Mesenchymal stem cell (in vitro differentiated cells and primary cell): ENCODE measurements around the gene PHF8.
A peak's percentile ranks its signal among the peaks of the same experiment; 100 is the strongest.

ENCODE experiments used
- DNase-seq: peaks from one replicate; pipeline ENCODE4 v3.0.0-alpha.2; 2013
- H2AFZ ChIP-seq: one replicate; pipeline ENCODE4 v1.6.1; 2013; ENCODE audit warnings: low read depth, mild to moderate bottlenecking, control low read depth, inconsistent platforms, low read length, moderate library complexity
- H2AK5ac ChIP-seq: 2 replicates; pipeline ENCODE4 v1.6.1; 2013; ENCODE audit warnings: low read length, moderate library complexity, mild to moderate bottlenecking, inconsistent platforms; ENCODE audit not compliant: severe bottlenecking
- H2BK120ac ChIP-seq: one replicate; pipeline ENCODE4 v1.6.1; 2013; ENCODE audit warnings: low read depth, mild to moderate bottlenecking, inconsistent platforms, low read length, moderate library complexity
- H2BK12ac ChIP-seq, 2 experiments: one replicate each; pipeline ENCODE4 v1.6.1; 2013; ENCODE audit warnings: inconsistent platforms in 2 of 2, low read length in 2 of 2, mild to moderate bottlenecking in 2 of 2, moderate library complexity in 2 of 2, control low read depth in 1 of 2
- H2BK15ac ChIP-seq: one replicate; pipeline ENCODE4 v1.6.1; 2013; ENCODE audit warnings: mild to moderate bottlenecking, low read depth, inconsistent platforms; ENCODE audit not compliant: poor library complexity, severe bottlenecking
- H2BK5ac ChIP-seq: 2 replicates; pipeline ENCODE4 v1.6.1; 2013; ENCODE audit warnings: low read depth, mild to moderate bottlenecking, low read length, control low read depth, inconsistent platforms; ENCODE audit not compliant: poor library complexity, severe bottlenecking
- H3K14ac ChIP-seq, 2 experiments: one replicate each; pipeline ENCODE4 v1.6.1; 2013; ENCODE audit warnings: inconsistent platforms in 2 of 2, low read length in 2 of 2, control low read depth in 1 of 2, mild to moderate bottlenecking in 1 of 2, moderate library complexity in 1 of 2
- H3K18ac ChIP-seq, 2 experiments: one replicate each; pipeline ENCODE4 v1.6.1; 2013; ENCODE audit warnings: inconsistent platforms in 2 of 2, low read length in 2 of 2, control low read depth in 1 of 2, low read depth in 1 of 2, mild to moderate bottlenecking in 1 of 2
- H3K23ac ChIP-seq, 2 experiments: one replicate each; pipeline ENCODE4 v1.6.1; 2013; ENCODE audit warnings: inconsistent platforms in 2 of 2, low read length in 2 of 2, mild to moderate bottlenecking in 2 of 2, moderate library complexity in 2 of 2, control low read depth in 1 of 2
- H3K27ac ChIP-seq: 2 replicates; pipeline ENCODE4 v1.5.1; 2013; ENCODE audit warnings: mild to moderate bottlenecking, moderate library complexity, low read length, control low read depth, inconsistent platforms; ENCODE audit not compliant: poor library complexity, severe bottlenecking
- H3K27me3 ChIP-seq, 2 experiments: 2 replicates each; pipeline versions ENCODE4 v1.6.1 to v1.7.0; 2013; ENCODE audit warnings: low read length in 2 of 2, mild to moderate bottlenecking in 2 of 2, moderate library complexity in 2 of 2, control low read depth in 1 of 2, inconsistent platforms in 1 of 2; ENCODE audit not compliant: control insufficient read depth in 1 of 2, insufficient read depth in 1 of 2
- H3K36me3 ChIP-seq, 2 experiments: 2 replicates each; pipeline versions ENCODE4 v1.6.1 to v1.7.0; 2013; ENCODE audit warnings: low read length in 2 of 2, control low read depth in 1 of 2, inconsistent platforms in 1 of 2, low read depth in 1 of 2, mild to moderate bottlenecking in 1 of 2; ENCODE audit not compliant: insufficient read depth in 2 of 2, control insufficient read depth in 1 of 2
- H3K4ac ChIP-seq, 2 experiments: one replicate each; pipeline ENCODE4 v1.6.1; 2013; ENCODE audit warnings: inconsistent platforms in 2 of 2, low read length in 2 of 2, mild to moderate bottlenecking in 2 of 2, moderate library complexity in 2 of 2, control low read depth in 1 of 2, low read depth in 1 of 2
- H3K4me1 ChIP-seq: 2 replicates; pipeline ENCODE4 v1.6.1; 2013; ENCODE audit warnings: low read depth, low read length, control low read depth; ENCODE audit not compliant: control insufficient read depth, insufficient read depth
- H3K4me2 ChIP-seq: 2 replicates; pipeline ENCODE4 v1.6.1; 2013; ENCODE audit warnings: low read length, mild to moderate bottlenecking, inconsistent platforms; ENCODE audit not compliant: poor library complexity, severe bottlenecking
- H3K4me3 ChIP-seq, 2 experiments: 2 replicates each; pipeline versions ENCODE4 v1.5.1 to v1.7.0; 2013; ENCODE audit warnings: low read length in 2 of 2, mild to moderate bottlenecking in 2 of 2, control low read depth in 1 of 2, low read depth in 1 of 2; ENCODE audit not compliant: insufficient read depth in 1 of 2
- H3K79me1 ChIP-seq: replicated peaks from 2 replicates; pipeline ENCODE4 v1.6.1; 2013; ENCODE audit warnings: mild to moderate bottlenecking, control low read depth, low read length, inconsistent platforms; ENCODE audit not compliant: poor library complexity, severe bottlenecking
- H3K9ac ChIP-seq: 2 replicates; pipeline ENCODE4 v1.7.0; 2013; ENCODE audit warnings: mild to moderate bottlenecking, low read length, moderate library complexity
- H3K9me3 ChIP-seq: 2 replicates; pipeline ENCODE4 v1.7.0; 2013; ENCODE audit warnings: mild to moderate bottlenecking, low read length; ENCODE audit not compliant: control insufficient read depth
- H4K8ac ChIP-seq: one replicate; pipeline ENCODE4 v1.6.1; 2013; ENCODE audit warnings: inconsistent platforms, mild to moderate bottlenecking, low read length, moderate library complexity
- H4K91ac ChIP-seq: one replicate; pipeline ENCODE4 v1.6.1; 2013; ENCODE audit warnings: mild to moderate bottlenecking, low read length, inconsistent platforms
- WGBS: methylation state at CpG from one replicate; pipeline ENCODE4 v1.1.7; 2013; ENCODE audit warnings: mixed read lengths; 5-methylcytosine and 5-hydroxymethylcytosine counted together

PHF8 gene

DNA sequence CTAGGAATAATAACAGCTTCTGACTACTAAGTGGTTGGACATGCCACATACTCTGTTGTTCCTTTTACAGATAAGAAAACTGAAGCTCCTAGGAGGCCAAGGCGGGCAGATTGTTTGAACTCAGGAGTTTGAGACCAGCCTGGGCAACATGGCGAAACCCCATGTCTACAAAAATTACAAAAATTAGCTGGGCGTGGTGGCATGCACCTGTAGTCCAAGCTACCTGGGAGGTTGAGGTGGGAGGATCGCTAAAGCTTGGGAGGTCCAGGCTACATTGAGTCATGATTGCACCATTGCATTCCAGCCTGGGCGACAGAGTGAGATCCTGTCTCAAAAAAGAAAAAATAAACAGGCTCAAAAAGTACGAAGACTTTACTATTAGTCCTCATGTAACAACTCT is 30.6 kb upstream of the PHF8 start:
- H3K4me3 ChIP-seq = no peak overlapping the region
- no peak for DNase-seq
- H4K8ac ChIP-seq = no peak overlapping the region
- peaks cover 0 to 25% of the 10 kb centered on the region in 2 experiments for H3K36me3 ChIP-seq
- H3K27me3 ChIP-seq = no peaks in the 10 kb centered on the region
- 100% methylated on average over 3 of the region's 6 CpGs for WGBS
- no peak overlapping the region for H2AFZ ChIP-seq
- H3K14ac ChIP-seq = no peak overlapping the region
- no peak overlapping the region for H3K4me2 ChIP-seq
- H3K9me3 ChIP-seq = no peaks in the 10 kb centered on the region
- H3K18ac ChIP-seq = no peak overlapping the region
- no peak overlapping the region for H2BK15ac ChIP-seq
- no peak overlapping the region for H2BK120ac ChIP-seq
- no peak overlapping the region for H3K4ac ChIP-seq
- H3K4me1 ChIP-seq = no peaks in the 10 kb centered on the region
- H2BK12ac ChIP-seq = no peak overlapping the region
- no peak overlapping the region for H2BK5ac ChIP-seq
- H2AK5ac ChIP-seq = no peak overlapping the region
- H3K27ac ChIP-seq = no peak overlapping the region
- H3K23ac ChIP-seq = no peak overlapping the region
- no peak overlapping the region for H4K91ac ChIP-seq
- H3K79me1 ChIP-seq = no peaks in the 10 kb centered on the region
- H3K9ac ChIP-seq = no peak overlapping the region

DNA sequence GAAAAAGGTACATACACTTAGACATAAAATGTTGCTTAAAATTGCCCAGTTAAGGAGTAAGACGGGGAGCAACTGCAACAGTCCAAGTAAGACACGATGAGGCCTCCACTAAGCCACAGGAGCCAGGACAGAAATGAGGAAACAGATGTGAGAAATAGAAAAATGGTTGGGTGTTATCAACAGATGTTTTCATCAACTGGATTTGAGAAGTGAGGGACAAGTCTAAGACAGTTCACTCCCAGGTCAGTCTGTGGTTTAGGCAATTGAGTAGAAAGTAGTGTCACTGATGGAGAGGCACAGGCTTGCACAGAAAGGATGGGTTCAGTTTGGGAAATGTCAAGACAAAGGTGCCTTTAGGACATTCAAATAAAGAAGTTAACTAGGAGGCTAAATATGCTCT is 23.5 kb upstream of the PHF8 start:
- no peak overlapping the region for H3K4ac ChIP-seq
- H3K27me3 ChIP-seq = peaks cover 0 to 5% of the 10 kb centered on the region in 2 experiments

DNA sequence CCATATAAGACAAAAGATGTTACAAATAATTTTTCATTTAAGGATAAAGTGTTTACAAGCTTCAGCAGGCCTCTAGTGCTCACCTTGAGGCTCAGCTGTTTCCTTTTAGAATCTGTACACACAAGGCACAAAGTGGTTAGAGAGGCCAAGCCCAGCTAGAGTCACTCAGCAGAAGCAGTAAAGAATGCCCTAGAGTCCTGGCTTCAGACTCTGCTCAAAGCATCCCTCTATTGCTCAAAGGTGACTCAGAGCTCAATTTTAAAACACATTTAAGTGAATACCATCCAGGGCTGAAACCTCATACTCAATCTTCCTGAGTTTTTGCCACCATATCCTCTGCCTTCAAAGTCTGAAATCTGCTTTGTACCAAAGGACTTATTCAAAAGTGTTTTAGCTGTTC is 22.6 kb upstream of the PHF8 start:
- no peak overlapping the region for H3K14ac ChIP-seq
- H2AK5ac ChIP-seq = no peak overlapping the region
- H3K36me3 ChIP-seq = peaks cover 0 to 8% of the 10 kb centered on the region in 2 experiments
- H2BK15ac ChIP-seq = no peak overlapping the region
- no peak overlapping the region for H2BK120ac ChIP-seq
- H3K79me1 ChIP-seq = no peaks in the 10 kb centered on the region
- no peak overlapping the region for H3K4me2 ChIP-seq
- H2BK12ac ChIP-seq = no peak overlapping the region
- H3K18ac ChIP-seq = no peak overlapping the region
- H3K27ac ChIP-seq = no peak overlapping the region
- H3K4me3 ChIP-seq = no peak overlapping the region
- no peak overlapping the region for H3K4ac ChIP-seq
- no peak overlapping the region for H4K91ac ChIP-seq
- no peak overlapping the region for H2BK5ac ChIP-seq
- H3K9me3 ChIP-seq = no peaks in the 10 kb centered on the region
- H3K23ac ChIP-seq = no peak overlapping the region
- DNase-seq = peak; percentile 2
- H2AFZ ChIP-seq = no peak overlapping the region
- no peaks in the 10 kb centered on the region for H3K4me1 ChIP-seq
- H4K8ac ChIP-seq = no peak overlapping the region
- H3K9ac ChIP-seq = no peak overlapping the region
- H3K27me3 ChIP-seq = peaks cover 0 to 5% of the 10 kb centered on the region in 2 experiments

More for the DNA sequence above, 23.5 kb upstream of the PHF8 start:
- Histone ChIP-seq H3K4me2 (no peak overlapping the region), H3K79me1 (no peaks in the 10 kb centered on the region), H3K18ac (no peak overlapping the region), H4K8ac (no peak overlapping the region), H2BK5ac (no peak overlapping the region), H3K27ac (no peak overlapping the region), H3K14ac (no peak overlapping the region), H2BK15ac (no peak overlapping the region), H3K9me3 (no peaks in the 10 kb centered on the region), H3K4me1 (no peaks in the 10 kb centered on the region), H2AK5ac (no peak overlapping the region), H3K36me3 (peaks cover 0 to 14% of the 10 kb centered on the region in 2 experiments), H4K91ac (no peak overlapping the region), H2AFZ (no peak overlapping the region), H3K23ac (no peak overlapping the region), H2BK12ac (no peak overlapping the region), H3K4me3 (no peak overlapping the region), H3K9ac (no peak overlapping the region), H2BK120ac (no peak overlapping the region)
- no peak for DNase-seq
- WGBS = 95% methylated on average over 2 of the region's 2 CpGs

GRCh38 chrX:54064564-54064963 is 20.3 kb upstream of the PHF8 start:
- no peaks in the 10 kb centered on the region for H3K79me1 ChIP-seq
- H4K91ac ChIP-seq = no peak overlapping the region
- no peak overlapping the region for H3K27ac ChIP-seq
- no peak overlapping the region for H2BK5ac ChIP-seq
- H3K23ac ChIP-seq = no peak overlapping the region
- H2BK12ac ChIP-seq = no peak overlapping the region
- WGBS = 100% methylated on average over 1 of the region's 3 CpGs
- H4K8ac ChIP-seq = no peak overlapping the region
- H3K4ac ChIP-seq = no peak overlapping the region
- H3K14ac ChIP-seq = no peak overlapping the region
- H2AFZ ChIP-seq = no peak overlapping the region
- no peaks in the 10 kb centered on the region for H3K36me3 ChIP-seq
- no peak overlapping the region for H2BK120ac ChIP-seq
- H2BK15ac ChIP-seq = no peak overlapping the region
- no peak overlapping the region for H3K4me3 ChIP-seq
- H3K18ac ChIP-seq = no peak overlapping the region
- H3K27me3 ChIP-seq = peaks cover 0 to 5% of the 10 kb centered on the region in 2 experiments
- no peak overlapping the region for H2AK5ac ChIP-seq
- H3K4me2 ChIP-seq = no peak overlapping the region
- no peak overlapping the region for H3K9ac ChIP-seq
- no peak for DNase-seq
- H3K4me1 ChIP-seq = no peaks in the 10 kb centered on the region
- no peaks in the 10 kb centered on the region for H3K9me3 ChIP-seq
